Stimulated activated CD4-positive, alpha-beta T cell treated with anti-CD3 and anti-CD28 coated beads, Interleukin-15, amount 100 ng/mL, for 24 hours (primary cell): ENCODE results near the gene KITLG.
"Not testable (repeated sequence)": the region's sequence is repeated elsewhere in the genome, so short reads cannot be mapped to it uniquely, and the experiment has no call there.

Source experiments
- DNase-seq: peaks from one replicate; pipeline ENCODE4 v3.0.0-alpha.2; 2020

The KITLG gene

DNA sequence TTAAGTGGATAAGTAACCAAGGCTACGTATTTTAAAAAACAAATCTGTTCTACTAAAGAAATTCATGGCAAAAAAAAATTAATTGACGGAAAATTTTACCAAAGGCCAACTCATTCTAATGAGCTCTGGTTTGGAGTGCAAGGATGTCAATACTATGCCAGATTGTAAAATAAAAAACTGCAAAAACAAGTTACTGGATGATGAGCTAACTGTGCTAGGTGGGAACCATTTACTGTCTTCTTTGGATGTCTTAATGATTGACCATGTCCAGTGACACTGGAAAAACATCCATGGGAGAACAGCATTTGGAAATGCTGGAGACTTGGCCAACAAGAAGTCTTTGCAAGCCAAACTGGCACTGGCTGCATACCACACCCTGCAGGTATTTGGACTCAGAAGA, 41.6 kb downstream of the KITLG start:
- no peak for DNase-seq

DNA sequence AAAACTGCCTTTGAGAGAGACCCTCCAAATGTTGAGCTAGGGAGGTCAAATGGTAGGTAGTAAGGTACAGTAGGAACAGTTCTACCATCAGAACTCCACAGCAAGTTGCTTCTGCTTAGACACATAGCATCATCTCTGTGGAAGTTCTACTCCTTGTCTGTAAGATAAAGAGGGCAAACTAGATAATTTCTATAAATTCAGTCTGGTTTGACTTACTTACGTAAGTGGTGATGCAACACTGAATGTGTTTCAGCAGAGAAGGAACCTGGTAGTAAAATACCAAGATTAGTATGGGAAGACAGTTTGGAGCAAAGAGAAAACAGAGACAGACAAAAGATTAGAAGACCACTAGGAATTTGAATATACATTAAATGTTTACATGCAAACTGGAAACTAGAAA, 42.0 kb downstream of the KITLG start:
- DNase-seq, result no peak

DNA sequence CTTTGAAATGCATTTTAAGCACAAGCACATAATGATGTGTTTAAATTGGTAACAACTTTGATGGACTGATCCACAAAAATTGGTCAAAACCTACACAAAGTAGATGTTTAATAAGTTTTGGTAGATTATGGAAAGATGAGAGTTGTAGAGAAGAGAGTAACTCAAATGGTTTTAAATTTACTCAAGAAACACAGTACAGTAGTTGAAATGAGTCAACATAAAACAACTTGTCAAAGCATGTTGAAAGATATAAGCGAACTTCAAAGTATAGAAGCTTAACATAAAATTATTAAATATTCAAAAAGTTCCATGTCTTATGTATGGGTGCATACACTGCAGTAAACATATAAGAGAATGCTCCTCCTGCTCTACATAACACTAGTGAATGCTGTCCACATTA, 49.4 kb downstream of the KITLG start:
- DNase-seq, result no peak

DNA sequence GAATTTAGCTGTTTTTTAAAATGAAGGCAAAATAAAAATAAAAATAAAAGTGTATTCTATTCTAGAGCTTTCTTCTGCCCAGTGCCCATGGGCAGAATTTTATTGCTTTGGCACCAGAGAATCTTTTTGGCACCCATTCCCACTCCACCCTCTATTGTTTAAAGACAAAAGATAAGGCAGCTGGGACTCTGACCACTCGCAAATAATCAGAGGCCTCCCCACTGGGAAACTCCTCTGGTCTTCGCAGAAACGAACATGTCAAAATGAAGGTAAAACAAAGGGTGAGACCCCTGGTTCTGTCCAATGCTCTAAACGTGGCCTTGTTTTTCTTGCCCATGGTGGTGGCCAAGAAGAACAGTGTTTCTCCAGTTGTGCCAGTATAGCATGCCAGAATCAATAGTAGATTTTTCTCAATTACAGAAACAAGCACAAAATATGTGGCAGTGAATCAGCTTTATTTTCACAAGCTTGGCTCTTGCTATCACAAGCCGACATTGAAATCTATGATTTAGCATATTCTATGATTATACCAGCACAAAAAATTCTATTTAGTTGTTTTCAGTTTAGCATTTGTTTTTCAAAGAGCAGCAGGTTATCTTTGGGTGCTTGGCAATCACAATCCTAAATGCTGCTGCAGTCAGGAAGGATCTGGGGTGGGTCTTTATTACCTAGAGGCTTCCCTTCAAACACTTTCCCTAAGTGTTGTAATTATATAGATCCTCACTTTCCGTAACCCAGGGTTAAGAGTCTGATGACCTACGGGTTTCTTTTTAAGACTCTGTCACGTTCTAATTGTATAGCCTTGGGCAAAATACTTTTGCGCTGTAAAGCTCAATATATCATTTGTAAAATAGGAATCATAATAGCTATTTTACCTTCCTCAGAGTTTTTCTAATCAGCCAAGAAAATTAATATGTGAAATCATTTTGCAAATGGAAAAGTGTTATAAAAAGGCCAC, 50.5 kb downstream of the KITLG start:
- DNase-seq, result no peak

DNA sequence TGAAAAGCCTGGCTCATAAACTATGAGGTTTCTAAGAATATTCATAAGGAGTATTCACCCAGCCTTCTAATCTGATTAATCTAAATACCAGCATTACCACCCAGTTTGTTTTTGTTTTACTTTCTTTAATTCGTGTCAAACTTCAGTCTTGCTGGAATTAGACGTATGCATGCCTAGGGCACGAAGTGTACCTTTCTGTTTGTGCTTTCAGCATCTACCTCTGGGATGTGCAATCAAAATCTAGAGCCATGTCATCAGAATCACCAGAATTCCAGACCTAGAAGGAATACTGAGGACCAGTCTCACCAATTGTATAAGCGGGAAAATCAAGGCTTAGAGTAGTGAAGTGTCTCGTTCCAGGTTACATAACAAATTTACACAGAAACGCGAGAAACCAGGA, 57.3 kb downstream of the KITLG start:
- DNase-seq, result no peak

DNA sequence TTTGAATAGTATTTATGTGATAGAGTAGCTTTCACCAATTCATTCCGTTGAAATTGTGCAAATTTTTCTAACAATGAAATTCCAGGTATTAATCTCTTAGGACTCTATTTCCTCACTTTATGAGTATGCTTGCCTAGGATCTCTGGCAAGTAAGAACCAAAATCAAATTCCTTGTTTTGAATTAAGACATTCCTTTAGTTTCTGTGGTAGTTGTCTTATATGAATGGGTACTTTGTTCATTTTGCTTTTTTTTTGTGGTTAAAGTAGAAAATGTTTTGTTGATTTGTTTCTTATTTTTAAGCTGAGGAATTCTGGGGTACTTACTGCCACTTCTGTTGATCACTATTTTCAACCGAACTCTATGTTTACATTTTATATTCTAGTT, 59.8 kb downstream of the KITLG start:
- DNase-seq, result no peak

DNA sequence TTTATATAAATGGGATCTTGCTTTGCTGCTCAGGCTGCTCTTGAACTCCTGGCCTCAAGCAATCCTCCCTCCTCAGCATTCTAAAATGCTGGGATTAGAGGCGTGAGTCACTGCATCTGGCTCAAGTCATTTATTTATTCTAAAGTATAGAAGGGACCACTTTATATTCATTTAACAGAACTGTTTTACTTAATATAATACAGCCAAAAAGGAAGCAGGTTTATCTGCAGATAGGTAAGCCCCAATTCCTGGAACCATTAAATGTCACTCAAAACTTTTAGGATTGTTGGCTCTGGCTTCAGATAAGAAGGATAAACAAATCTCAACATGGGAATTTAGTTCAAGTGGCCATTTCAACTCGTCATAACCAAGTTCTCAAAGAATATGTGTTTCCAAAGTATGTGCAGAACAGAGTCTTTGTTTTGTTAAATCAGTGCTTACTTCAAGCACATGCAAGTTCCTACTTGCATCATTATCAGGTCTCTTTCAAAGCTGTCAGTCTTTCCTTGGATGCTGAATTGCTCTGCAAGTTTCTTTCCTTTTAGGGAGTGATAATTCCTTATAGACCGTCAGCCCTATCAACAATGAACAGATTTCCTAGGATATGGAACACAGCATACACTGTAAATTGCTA, 60.4 kb downstream of the KITLG start:
- DNase-seq, result no peak

DNA sequence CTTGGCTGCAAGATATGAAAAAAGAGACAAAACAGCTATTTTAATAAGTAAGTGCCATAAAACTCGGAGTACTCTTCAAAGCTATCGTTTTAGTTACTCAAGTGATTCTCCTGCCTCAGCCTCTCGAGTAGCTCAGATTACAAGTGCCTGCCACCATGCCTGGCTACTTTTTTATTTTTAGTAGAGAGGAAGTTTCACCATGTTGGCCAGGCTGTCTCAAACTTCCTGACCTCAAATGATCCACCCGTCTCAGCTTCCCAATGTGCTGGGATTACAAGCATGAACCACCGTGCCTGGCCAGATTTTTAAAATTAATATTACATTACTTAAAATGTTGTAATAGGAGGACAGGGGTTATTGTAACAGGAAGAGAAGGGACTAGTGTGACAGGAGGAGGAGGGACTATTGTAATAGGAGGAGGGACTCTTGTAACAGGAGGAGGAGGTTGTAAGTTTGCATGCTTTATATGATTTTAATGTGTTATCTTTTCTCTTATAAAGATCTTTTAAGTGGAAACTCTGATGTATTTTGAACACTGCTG, 61.3 kb downstream of the KITLG start:
- no peak for DNase-seq

DNA sequence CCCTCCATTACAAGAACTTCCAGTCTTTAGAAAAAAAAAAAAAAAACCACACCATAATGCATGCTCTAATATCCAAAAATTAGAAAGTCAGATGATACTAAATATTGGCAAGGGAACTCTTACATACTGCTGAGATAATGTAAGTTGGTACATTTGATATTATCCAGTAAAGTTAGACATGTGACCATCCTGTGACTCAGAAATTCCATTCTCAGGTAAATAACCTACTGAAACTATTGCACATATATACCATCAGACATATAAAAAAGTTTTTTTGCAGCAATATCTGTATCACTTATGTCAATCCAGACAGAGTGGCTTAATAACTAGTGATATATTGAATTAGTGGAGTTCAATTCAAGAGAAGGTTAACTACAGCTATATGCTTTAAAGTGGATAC, 63.5 kb downstream of the KITLG start:
- DNase-seq, result no peak

DNA sequence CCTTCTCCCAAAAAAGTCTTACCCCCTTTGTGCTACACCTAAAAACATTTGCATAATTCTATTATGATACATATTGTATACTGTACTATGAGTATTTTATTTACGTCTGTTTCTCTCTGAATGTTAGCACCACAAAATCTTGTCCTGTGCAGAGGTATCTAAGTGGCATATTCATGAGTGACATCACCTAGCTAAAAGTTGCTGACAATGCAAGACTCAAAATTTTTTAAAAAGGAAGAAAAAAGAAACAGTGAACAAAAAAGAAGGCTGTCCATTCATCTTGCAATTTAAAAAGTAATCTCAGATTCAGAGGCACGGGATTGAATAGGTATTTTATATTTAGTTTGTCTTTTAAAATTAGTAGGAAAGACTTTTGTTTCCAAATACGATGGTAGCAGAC, 69.4 kb downstream of the KITLG start:
- no peak for DNase-seq

DNA sequence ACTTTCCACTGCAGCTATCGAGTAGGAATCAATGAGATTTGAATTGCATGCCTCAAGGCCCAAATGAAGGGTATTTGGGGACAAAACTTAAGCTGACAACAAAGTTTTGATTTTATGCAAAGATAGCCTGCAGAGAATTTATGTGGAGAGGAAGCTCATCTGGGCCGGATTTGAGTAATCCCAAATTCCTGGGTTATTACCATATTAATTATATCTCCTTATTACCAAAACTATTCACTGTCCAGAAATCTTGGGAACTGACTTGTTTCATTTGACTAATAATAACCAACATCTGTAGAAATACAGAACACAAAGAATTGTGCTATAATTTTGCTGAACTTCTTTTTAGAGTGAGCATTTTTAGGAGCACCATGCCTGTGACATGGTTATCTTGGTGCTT, 70.4 kb downstream of the KITLG start:
- no peak for DNase-seq

DNA sequence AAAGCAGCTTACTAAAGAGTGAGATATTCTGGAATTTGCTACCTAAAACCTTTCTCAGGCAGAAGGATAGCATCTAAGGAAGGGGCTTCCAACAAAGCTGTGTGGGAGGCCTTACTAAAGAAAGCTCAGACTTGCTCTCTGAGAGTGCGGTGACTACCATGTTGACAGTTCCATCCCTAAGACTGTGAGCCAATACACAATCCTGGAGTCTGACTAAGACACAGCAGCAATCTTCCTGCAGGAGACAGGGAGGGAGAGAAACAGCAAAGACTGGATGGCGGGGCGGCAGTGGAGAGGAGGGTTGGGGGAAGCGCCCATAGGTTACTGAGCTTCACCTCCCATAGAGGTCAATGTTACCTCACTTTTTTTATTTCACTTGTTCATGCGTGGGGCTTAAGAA, 70.9 kb downstream of the KITLG start:
- DNase-seq, result no peak

DNA sequence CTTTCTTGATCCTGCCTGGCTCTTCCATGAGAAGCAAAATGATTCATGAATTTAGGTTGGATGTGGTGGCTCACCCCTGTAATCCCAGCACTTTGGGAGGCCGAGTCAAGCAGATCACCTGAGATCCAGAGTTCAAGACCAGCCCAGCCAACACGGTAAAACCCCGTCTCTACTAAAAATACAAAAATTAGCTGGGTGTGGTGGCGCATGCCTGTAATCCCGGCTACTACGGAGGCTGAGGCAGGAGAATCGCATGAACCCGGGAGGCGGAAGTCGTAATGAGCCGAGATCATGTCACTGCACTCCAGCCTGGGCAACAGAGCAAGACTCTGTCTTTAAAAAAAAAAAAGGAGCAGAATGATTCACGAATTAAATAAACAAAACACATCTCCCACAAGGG, 72.4 kb downstream of the KITLG start:
- not testable (repeated sequence) for DNase-seq

DNA sequence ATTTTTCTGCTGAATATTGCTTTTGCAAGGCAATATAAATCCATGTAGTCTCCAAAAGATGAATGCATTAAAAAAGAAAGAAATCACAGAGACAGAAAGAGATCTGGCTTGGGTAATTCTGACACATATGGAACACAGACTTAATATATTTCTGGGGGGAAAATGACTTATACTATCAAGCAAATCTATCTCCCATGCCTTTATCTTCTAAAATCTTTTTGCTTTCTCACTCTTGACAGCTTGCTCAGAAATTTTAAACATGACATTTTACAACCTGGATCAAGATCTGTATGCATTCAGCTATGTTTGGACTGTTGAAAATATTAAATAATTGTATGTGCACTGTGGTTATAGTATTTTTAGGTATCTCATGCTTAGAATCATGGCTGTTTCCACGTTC, 73.0 kb downstream of the KITLG start:
- no peak for DNase-seq

DNA sequence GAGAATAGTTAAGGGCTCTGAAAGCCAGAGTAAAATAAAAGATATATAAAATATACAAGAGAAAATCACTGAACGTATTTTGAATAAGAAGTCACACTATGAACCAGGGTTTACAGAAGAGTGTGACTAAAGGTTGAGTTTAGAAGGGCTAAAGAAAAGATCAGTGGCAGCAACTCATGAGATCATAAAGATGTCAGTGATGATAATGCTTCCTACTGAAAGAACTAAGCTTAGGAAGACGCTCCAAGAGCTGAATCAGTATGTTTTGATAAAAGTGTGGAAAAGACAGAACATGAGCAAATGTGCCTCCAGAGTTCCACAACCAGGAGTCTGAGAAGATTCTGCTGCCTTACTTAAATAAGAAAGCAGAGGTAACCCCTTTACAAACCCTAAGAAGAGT, 74.6 kb downstream of the KITLG start:
- no peak for DNase-seq

DNA sequence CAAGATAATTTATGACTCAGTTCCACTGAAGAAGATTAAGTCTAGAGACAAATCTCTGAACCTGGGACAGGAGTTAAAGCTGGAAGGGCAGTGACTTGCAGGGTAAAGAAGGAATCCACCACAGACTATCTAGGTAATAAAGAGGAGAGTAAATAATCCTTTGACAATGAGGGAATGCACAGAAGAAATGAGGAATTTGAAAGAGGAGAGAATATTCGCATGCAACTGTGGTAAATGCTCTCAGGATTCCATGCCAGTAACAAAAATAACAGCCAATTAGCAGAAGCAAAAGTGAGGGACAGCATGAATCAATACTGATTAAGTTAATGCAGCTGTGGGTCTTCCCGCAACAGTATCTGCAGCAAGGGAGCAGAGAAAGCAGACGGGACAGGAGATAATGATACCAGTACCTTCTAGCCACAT, 77.0 kb downstream of the KITLG start:
- no peak for DNase-seq

DNA sequence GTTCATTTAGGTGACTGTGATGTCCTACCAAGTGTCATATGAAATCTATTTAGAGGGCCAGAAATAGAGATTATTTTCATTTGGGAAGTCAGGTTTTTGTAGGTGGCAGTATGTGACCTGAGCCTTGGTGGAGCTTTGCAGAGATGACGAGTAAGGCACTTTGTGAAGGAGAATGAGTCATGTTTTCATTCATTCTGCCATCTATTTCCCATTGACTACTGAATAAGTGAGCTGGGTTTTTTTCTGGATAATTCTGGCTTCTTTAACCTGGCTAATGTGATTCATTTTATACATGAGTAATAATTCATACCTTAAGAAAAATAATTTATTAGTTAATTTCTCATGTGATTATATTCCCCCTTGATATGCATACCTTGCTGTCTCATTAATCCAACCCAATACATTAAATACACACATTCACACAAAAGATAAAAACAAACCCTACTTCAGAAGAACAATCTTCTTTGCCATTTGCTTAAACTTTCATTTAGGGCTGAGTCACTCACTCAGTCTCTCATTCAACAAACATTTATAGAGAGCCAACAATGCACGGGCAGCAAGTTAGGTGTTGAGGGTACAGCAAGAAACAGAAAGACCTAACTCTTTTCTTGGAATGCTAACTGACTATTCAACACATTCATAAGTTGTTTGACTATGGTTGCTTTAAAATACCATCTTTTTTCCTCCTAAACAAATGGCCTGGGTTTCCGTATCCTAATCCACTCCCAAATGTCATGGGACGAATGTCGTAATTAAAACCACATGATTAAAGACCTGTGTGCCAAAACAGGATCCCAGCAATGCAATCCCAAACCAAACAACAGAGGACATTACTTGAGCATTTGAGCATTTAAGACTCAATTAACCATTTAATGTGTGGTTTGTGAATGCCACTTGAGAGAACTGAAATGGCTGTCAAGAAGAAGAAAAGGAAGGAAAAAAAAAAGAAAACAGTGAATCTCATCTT, 78.0 kb downstream of the KITLG start:
- DNase-seq, result no peak

DNA sequence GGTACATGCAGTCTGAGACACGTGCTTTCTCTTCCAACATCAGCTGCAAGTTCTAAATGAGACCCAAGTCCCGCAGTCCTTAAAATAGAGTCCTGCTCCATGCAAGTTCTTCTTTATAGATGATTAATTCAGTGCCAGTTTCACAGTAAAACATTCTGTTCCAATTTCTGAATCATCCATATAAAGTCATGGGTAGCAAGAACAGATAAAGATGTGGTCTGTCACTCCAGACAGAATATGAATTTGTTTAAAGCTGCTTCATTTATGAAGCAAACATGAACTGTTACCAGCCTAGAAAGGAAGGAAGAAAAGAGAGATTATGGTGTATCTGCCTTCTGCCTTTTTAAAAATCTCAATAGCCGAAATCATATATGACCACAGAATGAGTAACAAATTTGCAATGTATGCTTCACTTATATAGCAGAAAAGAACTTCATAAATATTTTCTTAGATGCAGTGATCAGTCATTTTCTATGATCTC, 83.3 kb downstream of the KITLG start:
- no peak for DNase-seq

DNA sequence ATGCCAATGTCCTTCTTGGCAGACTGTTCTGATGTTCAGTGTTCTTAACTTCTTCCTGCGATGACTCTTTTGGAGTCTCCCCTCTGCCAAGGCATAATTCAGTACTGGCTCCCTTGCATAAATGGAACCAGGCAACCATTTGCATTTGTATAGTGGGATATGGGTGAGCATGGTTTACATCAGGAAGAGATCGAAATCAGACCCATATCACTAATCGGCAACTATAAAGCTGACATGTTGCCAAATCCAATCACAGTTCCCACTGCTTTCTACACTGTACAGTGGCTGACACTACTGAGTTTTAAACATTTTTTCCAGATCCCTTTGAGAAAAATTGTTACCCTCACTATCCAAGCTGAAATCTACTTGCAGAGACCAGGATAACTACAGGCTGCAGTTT, 83.8 kb downstream of the KITLG start:
- no peak for DNase-seq

DNA sequence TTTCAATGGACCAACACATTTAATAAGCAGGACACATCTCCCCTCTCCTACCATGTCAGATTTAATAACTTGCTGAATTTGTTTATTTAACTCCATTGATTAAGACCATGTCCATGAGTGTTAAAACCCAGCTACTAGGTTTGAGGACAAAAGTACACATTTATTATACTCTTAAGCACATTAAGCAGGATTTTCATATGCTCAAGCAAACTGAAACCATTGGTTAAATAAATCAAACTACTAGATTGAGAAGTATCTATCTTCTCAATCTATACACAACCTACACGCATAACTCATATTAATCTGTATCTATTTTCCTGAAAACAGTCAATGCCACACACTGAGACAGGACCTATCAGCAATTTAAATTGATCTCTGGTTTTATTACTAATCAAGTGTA, 85.2 kb downstream of the KITLG start:
- DNase-seq, result no peak

DNA sequence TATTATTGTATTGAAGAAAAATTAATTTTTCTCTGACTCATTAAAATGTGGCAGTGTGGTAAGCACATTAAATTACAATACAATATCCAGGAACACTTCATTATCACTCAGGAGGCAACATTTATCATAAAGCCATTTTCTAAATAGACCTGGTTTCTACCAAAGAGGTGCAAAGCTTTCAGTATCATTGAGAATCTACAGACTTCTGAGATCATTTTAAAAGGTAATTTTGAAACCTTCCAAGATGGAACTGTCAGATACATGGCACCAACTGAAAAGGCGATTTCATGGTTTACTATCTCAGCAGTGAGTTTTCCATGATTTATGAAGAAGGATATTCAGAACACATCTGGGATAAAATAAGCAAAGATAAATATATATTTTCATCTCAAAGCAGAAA, 85.8 kb downstream of the KITLG start:
- no peak for DNase-seq

DNA sequence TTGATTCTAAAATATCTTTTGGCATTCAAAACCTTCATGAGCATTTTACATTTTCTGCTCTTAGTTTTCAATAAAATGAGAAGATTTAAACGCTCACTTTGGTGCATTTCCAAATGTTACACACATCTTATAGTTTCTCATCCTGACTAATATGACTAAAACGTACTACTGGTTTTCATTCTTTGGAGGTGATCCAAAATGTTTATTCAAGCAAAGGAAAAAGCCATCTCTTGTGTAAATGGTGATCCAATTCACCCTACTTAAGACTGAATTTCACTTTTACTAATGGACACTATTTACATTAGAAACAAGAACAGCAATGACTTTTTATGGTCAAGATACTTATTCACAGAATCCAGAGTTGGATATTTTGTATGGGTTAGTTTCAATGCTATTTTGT, 86.6 kb downstream of the KITLG start:
- no peak for DNase-seq

DNA sequence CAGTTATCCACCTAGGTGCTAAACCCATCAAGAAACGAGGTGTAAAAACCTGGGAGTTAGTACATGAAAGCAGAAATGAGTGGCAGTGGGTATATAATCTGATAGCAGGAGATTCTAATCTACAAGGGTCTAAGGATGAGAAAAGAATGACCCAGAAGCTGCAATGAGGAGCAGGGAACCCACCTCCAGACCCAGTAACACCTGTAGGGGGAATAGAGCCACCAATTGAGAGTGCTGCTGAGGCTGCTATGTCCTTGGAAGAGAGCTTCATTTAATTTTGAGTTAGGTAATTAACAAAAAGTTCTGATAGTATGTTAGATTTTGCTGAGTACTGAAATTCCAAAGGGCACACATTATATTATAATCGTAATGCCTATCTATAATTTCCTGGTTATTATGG, 89.8 kb downstream of the KITLG start:
- DNase-seq, result no peak
